GM19452 (cell line): Measurements from ENCODE around the gene MGA.
A peak's percentile ranks its signal among the peaks of the same experiment; 100 is the strongest.

ENCODE experiments used
- ATAC-seq: cut with Tn5 transposase; IDR thresholded peaks from one replicate; pipeline ENCODE4 v1.9.1; 2021; ENCODE audit not compliant: unreplicated experiment

The MGA gene

DNA sequence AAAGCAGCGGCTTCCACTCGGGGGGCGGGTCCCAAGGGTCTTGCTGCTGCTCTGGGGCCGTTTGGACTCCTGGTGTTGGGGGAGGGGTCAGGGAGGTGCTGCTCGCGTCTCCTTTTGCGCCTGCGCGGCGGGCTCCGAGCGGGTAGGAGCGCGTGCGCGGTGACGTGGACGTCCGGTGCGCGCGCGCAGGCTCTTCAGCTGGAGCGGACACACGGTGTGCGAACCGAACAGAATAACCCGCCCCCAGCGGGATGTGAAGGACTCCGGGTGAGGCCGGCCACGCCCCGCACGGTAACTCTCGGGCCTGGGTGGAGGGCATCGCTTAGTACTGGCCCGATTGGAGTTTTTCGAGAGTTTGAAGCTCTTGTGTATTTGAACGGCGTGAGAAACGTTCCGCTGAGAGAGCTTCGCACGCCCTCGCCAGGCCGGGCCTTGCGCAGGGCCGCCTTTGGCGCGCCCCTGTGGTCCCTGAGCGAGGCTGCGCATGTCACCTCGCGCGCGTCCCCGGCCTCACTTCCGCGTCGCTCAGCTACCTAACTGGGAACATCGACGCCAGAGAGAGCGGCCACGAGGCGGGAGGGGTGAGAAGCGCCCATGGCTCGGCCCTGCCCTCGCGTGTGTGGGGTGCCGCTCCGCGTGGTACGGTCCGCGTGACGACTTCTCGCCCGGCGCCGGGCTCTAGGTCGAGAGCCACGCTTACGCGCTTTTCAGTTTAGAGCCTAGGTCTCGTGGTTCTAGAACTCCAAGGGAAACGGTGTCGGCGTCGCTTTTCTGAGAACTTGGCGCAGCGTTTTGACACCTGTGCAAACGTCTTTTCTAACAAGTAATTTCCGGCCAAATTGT, at the start of gene MGA:
TSS of gene MGA (plus strand) at position 171 of the 843 bp plus-strand sequence.
- ATAC-seq, result peak; percentile 70

DNA sequence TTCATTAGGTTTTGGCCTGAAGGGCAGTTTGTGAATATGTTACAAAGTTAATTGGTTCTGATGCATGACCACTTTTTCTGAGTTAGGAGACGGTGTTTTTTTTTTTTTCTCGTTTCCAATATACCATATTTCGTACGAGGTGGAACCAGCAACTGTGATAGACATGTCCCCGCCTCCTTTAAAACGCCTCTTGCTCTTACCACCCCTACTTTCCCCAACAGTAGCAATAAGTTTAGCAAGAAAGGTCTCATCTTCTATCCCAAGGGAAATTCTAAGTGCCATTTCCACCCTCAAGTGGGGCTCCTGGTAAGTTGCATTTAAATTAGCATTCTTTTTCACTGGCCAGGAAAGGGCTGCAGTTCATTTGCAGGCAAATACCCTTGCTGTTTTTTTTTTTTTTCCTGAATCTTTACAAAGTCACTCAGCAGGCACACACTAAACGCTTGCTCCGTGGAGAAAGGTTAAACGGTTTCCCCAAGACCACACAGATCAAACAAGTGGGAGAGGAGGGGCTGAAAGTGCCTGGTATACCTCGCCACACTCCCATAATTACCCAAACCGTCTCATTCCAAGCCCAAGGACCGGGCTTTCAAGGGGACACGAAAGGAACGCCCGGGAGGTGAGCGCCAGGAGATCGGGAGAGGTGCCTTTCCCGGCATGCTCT, 39.5 kb upstream of the MGA start:
- no peak for ATAC-seq

- ATAC-seq, result no peak
Observed at GRCh38 chr15:41621200-41622193, 38.7 kb upstream of the MGA start.

- no peak for ATAC-seq
Observed at GRCh38 chr15:41622901-41623300, 37.3 kb upstream of the MGA start.

- no peak for ATAC-seq
Observed at GRCh38 chr15:41627203-41627602, 33.0 kb upstream of the MGA start.

DNA sequence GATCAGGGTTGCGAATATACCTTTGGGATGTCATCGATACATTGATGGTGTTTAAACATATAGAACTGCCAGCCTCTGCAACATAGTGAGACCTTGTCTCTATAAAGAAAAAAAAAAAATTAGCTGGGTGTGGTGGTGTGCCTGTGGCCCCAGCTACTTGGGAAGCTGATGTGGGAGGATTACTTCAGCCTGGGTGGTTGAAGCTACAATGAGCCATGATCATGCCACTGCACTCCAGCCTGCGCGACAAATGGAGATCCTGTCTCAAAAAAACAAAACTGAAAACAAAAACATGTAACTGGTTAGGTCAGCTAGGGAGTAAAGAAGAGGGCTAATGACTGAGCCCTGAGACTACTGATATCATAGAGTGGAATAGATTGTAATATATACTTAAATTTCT, 30.7 kb upstream of the MGA start:
- ATAC-seq, result no peak

DNA sequence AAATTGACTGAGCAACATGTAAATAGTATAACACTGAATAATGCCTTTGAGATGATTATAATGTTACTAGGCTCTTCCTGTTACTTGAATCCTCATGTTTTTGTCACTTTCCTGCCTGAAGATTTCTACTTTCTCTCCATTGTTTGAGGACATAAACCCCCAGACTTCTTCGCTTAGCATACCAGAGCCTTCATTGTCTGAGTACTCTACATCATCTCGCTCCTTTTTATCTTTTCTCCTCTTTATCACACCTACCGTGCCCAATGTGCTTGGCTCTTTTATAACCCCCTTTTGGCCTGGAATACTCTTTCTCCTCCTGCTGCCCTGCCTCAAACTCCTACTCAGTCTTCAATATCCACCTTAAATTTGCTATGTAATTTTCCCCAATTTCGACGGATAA, 30.3 kb upstream of the MGA start:
- ATAC-seq, result no peak

- no peak for ATAC-seq
Observed at GRCh38 chr15:41630616-41631217, 29.5 kb upstream of the MGA start.

DNA sequence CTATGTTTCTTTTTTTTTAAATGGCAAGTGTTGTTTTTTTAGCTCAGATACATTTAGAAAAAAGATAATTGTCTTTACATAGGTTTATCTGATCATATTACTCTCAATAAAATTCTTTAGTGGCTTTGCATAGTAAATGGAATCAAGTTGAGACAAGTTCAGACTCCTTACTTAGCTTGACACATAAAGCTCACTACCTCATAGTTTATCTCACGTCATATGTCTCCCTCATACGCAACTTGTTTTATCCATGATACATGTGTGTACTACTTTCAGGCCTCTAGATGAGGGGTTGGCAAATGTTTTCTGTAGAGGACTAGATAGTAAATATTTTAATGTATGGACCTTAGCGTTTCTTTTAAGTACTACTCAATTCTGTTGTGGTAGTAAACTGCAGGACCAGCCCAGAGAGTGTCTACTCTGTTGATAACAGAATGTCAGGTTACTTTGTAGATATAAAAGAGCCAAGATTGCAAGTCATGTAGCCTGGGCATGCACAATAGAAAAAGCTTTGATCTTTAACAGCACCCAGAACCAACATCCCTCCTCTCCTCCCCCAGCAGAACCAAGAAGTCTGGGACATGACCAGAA, 28.2 kb upstream of the MGA start:
- no peak for ATAC-seq

GRCh38 chr15:41633609-41634008, 26.6 kb upstream of the MGA start:
- no peak for ATAC-seq

GRCh38 chr15:41634072-41634626, 26.1 kb upstream of the MGA start:
- no peak for ATAC-seq

GRCh38 chr15:41637086-41637485, 23.1 kb upstream of the MGA start:
- ATAC-seq, result no peak

DNA sequence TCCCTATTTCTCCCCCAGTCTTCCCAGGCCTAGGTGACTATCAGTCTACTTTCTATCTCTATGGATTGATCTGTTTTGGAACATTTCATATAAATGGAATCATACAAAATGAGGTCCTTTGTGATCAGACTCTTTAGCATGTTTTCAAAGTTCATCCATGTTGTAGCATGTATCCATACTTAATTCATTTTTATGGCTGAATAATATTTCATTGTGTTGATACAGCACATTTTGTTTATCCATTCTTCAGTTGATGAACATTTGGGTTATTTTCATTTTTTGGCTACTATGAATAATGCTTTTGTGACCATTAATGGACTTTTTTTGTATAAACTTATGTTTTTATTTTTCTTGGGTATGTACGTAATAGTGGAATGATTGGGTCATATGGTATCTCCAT, 19.2 kb upstream of the MGA start:
- no peak for ATAC-seq

- no peak for ATAC-seq
Observed at GRCh38 chr15:41647262-41647661, 12.9 kb upstream of the MGA start.

DNA sequence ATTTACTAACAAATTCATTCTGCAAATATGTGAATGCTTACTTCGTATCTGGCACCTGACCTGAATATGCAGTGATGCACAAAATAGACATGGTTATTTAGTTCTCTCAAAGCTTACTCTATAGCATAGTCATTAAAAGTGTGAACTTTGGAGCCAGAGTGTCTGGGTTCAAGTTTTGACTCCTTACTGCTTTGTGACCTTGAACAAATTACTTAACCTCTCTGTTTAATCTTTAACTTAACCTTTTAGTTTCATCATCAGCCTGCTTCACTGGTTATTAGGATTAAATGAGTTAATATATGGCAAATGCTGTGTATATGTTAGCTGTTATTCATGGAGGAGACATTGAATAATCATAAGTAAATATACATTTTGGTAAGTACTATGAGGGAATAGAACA, 12.1 kb upstream of the MGA start:
- ATAC-seq, result no peak

GRCh38 chr15:41648770-41649169, 11.4 kb upstream of the MGA start:
- no peak for ATAC-seq

GRCh38 chr15:41650806-41651205, 9.4 kb upstream of the MGA start:
- no peak for ATAC-seq

- no peak for ATAC-seq
Observed at GRCh38 chr15:41651373-41651772, 8.8 kb upstream of the MGA start.

- ATAC-seq, result no peak
Observed at GRCh38 chr15:41653760-41654159, 6.4 kb upstream of the MGA start.

DNA sequence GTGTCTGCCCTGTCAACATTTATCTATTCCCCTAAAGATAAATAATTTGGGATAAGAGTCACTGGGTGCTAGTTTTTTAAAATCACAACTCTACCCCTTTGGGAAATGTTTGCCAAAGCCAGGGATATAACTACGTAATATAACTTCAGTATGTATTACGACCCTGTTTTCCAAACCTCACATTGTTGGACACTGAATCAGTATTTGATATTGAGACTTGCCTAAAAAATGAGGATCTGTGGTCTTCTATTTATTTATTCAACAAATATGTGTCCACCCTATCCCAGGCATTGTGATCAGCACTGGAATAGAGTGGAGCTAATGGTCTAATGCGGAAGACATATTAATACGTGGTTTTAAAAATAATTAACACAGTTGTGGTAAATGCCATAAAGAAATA, 4.5 kb upstream of the MGA start:
- no peak for ATAC-seq
